GM23338 (cell line): ENCODE data around the gene ESYT2.

Experiments
- CREB1 ChIP-seq: fragments of 250-450 bp; sonication (Bioruptor Pico); IDR thresholded peaks from 2 replicates; pipeline ENCODE4 v1.5.0; 2020; ENCODE audit warnings: low read depth, mild to moderate bottlenecking, moderate library complexity
- EZH2 ChIP-seq: fragments of 200-600 bp; sonication (generic); IDR thresholded peaks from one replicate; pipeline ENCODE4 v1.8.0; 2017; ENCODE audit warnings: antibody characterized with exemption, mild to moderate bottlenecking, low read depth; ENCODE audit not compliant: unreplicated experiment
- EZH2phosphoT487 ChIP-seq: fragments of 200-600 bp; sonication (generic); IDR thresholded peaks from one replicate; pipeline ENCODE4 v1.8.1; 2018; ENCODE audit warnings: antibody characterized with exemption; ENCODE audit not compliant: unreplicated experiment
- JUNB ChIP-seq: IDR thresholded peaks from one replicate; pipeline ENCODE4 v1.6.1; 2016; ENCODE audit warnings: antibody characterized with exemption; ENCODE audit not compliant: unreplicated experiment
- POLR2AphosphoS5 ChIP-seq: IDR thresholded peaks from 2 replicates; pipeline ENCODE4 v1.6.1; 2016; ENCODE audit warnings: antibody characterized with exemption, low read depth
- ZNF331 ChIP-seq: fragments of 250-450 bp; sonication (Bioruptor Pico); IDR thresholded peaks from 2 replicates; pipeline ENCODE4 v1.5.0; 2020; ENCODE audit warnings: low read depth, mild to moderate bottlenecking, moderate library complexity
- TF ChIP-seq, protein P1 (sequence below), 2 experiments: fragments of 200-600 bp in 1 of 2; sonication (generic) in 1 of 2; conservative IDR thresholded peaks; 2 replicates each; pipeline versions ENCODE4 v1.5.1 to v1.6.1; 2016 to 2017; ENCODE audit warnings: antibody characterized with exemption in 2 of 2, low read depth in 2 of 2, mild to moderate bottlenecking in 2 of 2, moderate library complexity in 1 of 2
- TF ChIP-seq, protein P2 (sequence below): IDR thresholded peaks from one replicate; pipeline ENCODE4 v1.6.1; 2018; ENCODE audit warnings: antibody characterized with exemption; ENCODE audit not compliant: unreplicated experiment

- TF ChIP-seq, protein P1, sequence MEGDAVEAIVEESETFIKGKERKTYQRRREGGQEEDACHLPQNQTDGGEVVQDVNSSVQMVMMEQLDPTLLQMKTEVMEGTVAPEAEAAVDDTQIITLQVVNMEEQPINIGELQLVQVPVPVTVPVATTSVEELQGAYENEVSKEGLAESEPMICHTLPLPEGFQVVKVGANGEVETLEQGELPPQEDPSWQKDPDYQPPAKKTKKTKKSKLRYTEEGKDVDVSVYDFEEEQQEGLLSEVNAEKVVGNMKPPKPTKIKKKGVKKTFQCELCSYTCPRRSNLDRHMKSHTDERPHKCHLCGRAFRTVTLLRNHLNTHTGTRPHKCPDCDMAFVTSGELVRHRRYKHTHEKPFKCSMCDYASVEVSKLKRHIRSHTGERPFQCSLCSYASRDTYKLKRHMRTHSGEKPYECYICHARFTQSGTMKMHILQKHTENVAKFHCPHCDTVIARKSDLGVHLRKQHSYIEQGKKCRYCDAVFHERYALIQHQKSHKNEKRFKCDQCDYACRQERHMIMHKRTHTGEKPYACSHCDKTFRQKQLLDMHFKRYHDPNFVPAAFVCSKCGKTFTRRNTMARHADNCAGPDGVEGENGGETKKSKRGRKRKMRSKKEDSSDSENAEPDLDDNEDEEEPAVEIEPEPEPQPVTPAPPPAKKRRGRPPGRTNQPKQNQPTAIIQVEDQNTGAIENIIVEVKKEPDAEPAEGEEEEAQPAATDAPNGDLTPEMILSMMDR (conservative IDR thresholded peaks at IDR 0.05; ENCODE audit: low read depth in 2 of 2): no peak
- TF ChIP-seq EZH2phosphoT487: no peak
- peak; percentile 37 for TF ChIP-seq POLR2AphosphoS5
- no peak for TF ChIP-seq EZH2
- no peak for TF ChIP-seq CREB1 (CRISPR knock-in tag)
- TF ChIP-seq, protein P2, sequence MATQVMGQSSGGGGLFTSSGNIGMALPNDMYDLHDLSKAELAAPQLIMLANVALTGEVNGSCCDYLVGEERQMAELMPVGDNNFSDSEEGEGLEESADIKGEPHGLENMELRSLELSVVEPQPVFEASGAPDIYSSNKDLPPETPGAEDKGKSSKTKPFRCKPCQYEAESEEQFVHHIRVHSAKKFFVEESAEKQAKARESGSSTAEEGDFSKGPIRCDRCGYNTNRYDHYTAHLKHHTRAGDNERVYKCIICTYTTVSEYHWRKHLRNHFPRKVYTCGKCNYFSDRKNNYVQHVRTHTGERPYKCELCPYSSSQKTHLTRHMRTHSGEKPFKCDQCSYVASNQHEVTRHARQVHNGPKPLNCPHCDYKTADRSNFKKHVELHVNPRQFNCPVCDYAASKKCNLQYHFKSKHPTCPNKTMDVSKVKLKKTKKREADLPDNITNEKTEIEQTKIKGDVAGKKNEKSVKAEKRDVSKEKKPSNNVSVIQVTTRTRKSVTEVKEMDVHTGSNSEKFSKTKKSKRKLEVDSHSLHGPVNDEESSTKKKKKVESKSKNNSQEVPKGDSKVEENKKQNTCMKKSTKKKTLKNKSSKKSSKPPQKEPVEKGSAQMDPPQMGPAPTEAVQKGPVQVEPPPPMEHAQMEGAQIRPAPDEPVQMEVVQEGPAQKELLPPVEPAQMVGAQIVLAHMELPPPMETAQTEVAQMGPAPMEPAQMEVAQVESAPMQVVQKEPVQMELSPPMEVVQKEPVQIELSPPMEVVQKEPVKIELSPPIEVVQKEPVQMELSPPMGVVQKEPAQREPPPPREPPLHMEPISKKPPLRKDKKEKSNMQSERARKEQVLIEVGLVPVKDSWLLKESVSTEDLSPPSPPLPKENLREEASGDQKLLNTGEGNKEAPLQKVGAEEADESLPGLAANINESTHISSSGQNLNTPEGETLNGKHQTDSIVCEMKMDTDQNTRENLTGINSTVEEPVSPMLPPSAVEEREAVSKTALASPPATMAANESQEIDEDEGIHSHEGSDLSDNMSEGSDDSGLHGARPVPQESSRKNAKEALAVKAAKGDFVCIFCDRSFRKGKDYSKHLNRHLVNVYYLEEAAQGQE: no peak
- TF ChIP-seq ZNF331 (CRISPR knock-in tag): no peak
- no peak for TF ChIP-seq JUNB
Measured at GRCh38 chr7:158858592-158859503, 29.5 kb upstream of the ESYT2 start.
